HepG2 (cell line): ENCODE data around the gene SNAPIN. TPM values are rescaled to one million over a fixed set of nuclear protein-coding genes. Genes with fewer than 3 reads are reported as not detected.
A peak's percentile ranks its signal among the peaks of the same experiment; 100 is the strongest.

Experiments used
- ATAC-seq: fragments of 200-7000 bp; cut with Tn5 transposase; 3 replicates; pipeline ENCODE4 v1.9.1; 2020; ENCODE audit warnings: mild to moderate bottlenecking, moderate library complexity
- BruUV-seq: library from RNA; stranded (reverse); fragments of 400-500 nt; replicated peaks from 2 replicates; lab custom pipeline; 2021; lab: Mats Ljungman, UMichigan
- CTCF ChIA-PET: fragments of 300-600 bp; formaldehyde crosslinking; extraction: SDS; loops from one replicate; lab custom pipeline; 2021; ENCODE audit warnings: low total read pairs, inconsistent platforms, low intra/inter-chr PET ratio; lab: Yijun Ruan, JAX
- POLR2A ChIA-PET: fragments of 350-600 bp; sonication (Branson Sonifier 250); formaldehyde crosslinking; loops from one replicate; lab custom pipeline; 2020; ENCODE audit warnings: antibody characterized with exemption, inconsistent platforms; lab: Yijun Ruan, JAX
- DNase-seq: peaks from one replicate; pipeline ENCODE4 v3.0.0-alpha.2; 2015; ENCODE audit warnings: low spot score
- FAIRE-seq: peaks from 3 replicates; lab custom pipeline; 2011; peaks lifted over from hg19 to GRCh38; lab: Jason Lieb, UNC
- H2AFZ ChIP-seq: one replicate; pipeline ENCODE4 v1.6.1; 2011; ENCODE audit warnings: low read length, inconsistent platforms
- H3K27ac ChIP-seq: fragments of 300-600 bp; 3 replicates; pipeline ENCODE4 v1.8.0; 2011; ENCODE audit warnings: mixed run types, mild to moderate bottlenecking, mixed read lengths, low read length, inconsistent platforms; ENCODE audit not compliant: insufficient read depth; ENCODE audit errors: extremely low read length
- H3K27me3 ChIP-seq, 2 experiments: fragments of 200-600 bp in 1 of 2; 2 replicates in 1 of 2; 3 replicates in 1 of 2; pipeline versions ENCODE4 v1.6.0 to v1.8.0; 2011; ENCODE audit warnings: low read length in 2 of 2, mild to moderate bottlenecking in 2 of 2, moderate library complexity in 2 of 2, inconsistent platforms in 1 of 2; ENCODE audit not compliant: insufficient read depth in 2 of 2, control insufficient read depth in 1 of 2
- H3K36me3 ChIP-seq, 2 experiments: fragments of 200-600 bp in 1 of 2; replicated peaks in 1 of 2; 2 replicates in 1 of 2; 3 replicates in 1 of 2; pipeline versions ENCODE4 v1.5.1 to v1.8.0; 2011; ENCODE audit warnings: low read length in 2 of 2, inconsistent platforms in 1 of 2; ENCODE audit not compliant: insufficient read depth in 2 of 2, control insufficient read depth in 1 of 2
- H3K4me1 ChIP-seq: 2 replicates; pipeline ENCODE4 v1.5.1; 2012; ENCODE audit warnings: low read length, inconsistent platforms; ENCODE audit not compliant: insufficient read depth
- H3K4me2 ChIP-seq: 2 replicates; pipeline ENCODE4 v1.6.0; 2011; ENCODE audit warnings: low read depth, low read length, inconsistent platforms
- H3K4me3 ChIP-seq, 3 experiments: fragments of 200-600 bp in 1 of 3; sonication (generic), shearing (Covaris generic) in 1 of 3; replicated peaks in 1 of 3; 2 replicates each; pipeline ENCODE4 v1.5.1; 2011 to 2016; ENCODE audit warnings: low read length in 3 of 3, inconsistent platforms in 2 of 3, low read depth in 2 of 3, mild to moderate bottlenecking in 2 of 3, control low read depth in 1 of 3, mixed read lengths in 1 of 3; ENCODE audit not compliant: insufficient read depth in 1 of 3
- H3K79me2 ChIP-seq: one replicate; pipeline ENCODE4 v1.6.1; 2011; ENCODE audit warnings: low read length, inconsistent platforms; ENCODE audit not compliant: insufficient read depth
- H3K9ac ChIP-seq: 2 replicates; pipeline ENCODE4 v1.6.0; 2011; ENCODE audit warnings: mild to moderate bottlenecking, low read depth, low read length, inconsistent platforms; ENCODE audit not compliant: insufficient read depth
- H3K9me3 ChIP-seq: 2 replicates; pipeline ENCODE4 v1.5.1; 2012; ENCODE audit warnings: mild to moderate bottlenecking, low read length
- H4K20me1 ChIP-seq: 2 replicates; pipeline ENCODE4 v1.6.0; 2011; ENCODE audit warnings: inconsistent platforms, mild to moderate bottlenecking, low read length, moderate library complexity; ENCODE audit not compliant: insufficient read depth
- BHLHE40 ChIP-seq: IDR thresholded peaks from 2 replicates; pipeline ENCODE4 v1.6.1; 2011; ENCODE audit warnings: low read length, improper control_type of control experiment
- GFI1 ChIP-seq: sonication (generic); formaldehyde crosslinking; IDR thresholded peaks from 2 replicates; pipeline ENCODE4 v1.5.0; 2020; ENCODE audit warnings: missing genetic modification reagents, mild to moderate bottlenecking, borderline replicate concordance
- GLI4 ChIP-seq: sonication (generic); formaldehyde crosslinking; IDR thresholded peaks from 2 replicates; pipeline ENCODE4 v1.5.1; 2020; ENCODE audit warnings: missing genetic modification reagents, mild to moderate bottlenecking, moderate library complexity, borderline replicate concordance
- HDAC2 ChIP-seq: sonication (generic); formaldehyde crosslinking; IDR thresholded peaks from 2 replicates; pipeline ENCODE4 v1.4.0; 2020; ENCODE audit warnings: missing genetic modification reagents
- POLR2G ChIP-seq: fragments of 200-400 bp; formaldehyde crosslinking; IDR thresholded peaks from 2 replicates; pipeline ENCODE4 v1.6.1; 2018; ENCODE audit warnings: mild to moderate bottlenecking, low read depth, low read length, moderate library complexity
- ZBTB7B ChIP-seq: sonication (generic); formaldehyde crosslinking; IDR thresholded peaks from 2 replicates; pipeline ENCODE4 v1.4.0; 2020; ENCODE audit warnings: missing genetic modification reagents
- ZNF891 ChIP-seq: sonication (generic); formaldehyde crosslinking; IDR thresholded peaks from 2 replicates; pipeline ENCODE4 v1.5.0; 2020; ENCODE audit warnings: mild to moderate bottlenecking, missing genetic modification reagents
- WGBS: methylation state at CpG from one replicate; pipeline ENCODE4 v1.1.6; 2017; ENCODE audit warnings: low lambda C conversion rate; 5-methylcytosine and 5-hydroxymethylcytosine counted together
- in situ Hi-C: cut with HindIII; loops from 2 replicates; pipeline ENCODE4 v1.10.0; 2017; ENCODE audit warnings: low pct_unique_long_range_greater_than_20kb; ENCODE audit not compliant: extremely low pct_ligation_motif_present
- intact Hi-C: fragments of 100-400 bp; cut with micrococcal nuclease; formaldehyde crosslinking; loops from one replicate; pipeline ENCODE4 v1.10.0; 2022; ENCODE audit not compliant: unreplicated experiment
- polyA plus RNA-seq, 8 experiments: library from polyadenylated mRNA; depleted of rRNA in 3 of 8; stranded (reverse) in 7 of 8; unstranded in 1 of 8; fragments of >200 nt; fragmentation: Illumina TruSeq in 4 of 8; extraction: Trizol in 4 of 8; gene quantifications; 2 replicates each; pipeline versions ENCODE4 v1.2.1 to v1.2.3, GENCODE V29; 2011 to 2016; ENCODE audit warnings: low read depth in 4 of 8, missing spikeins in 1 of 8, mixed read lengths in 1 of 8; ENCODE audit not compliant: insufficient read depth in 1 of 8
- total RNA-seq, 5 experiments: library from RNA; depleted of rRNA; stranded (reverse); fragments of >200 nt; fragmentation: Illumina TruSeq; extraction: Trizol; gene quantifications; 2 replicates each; pipeline ENCODE4 v1.2.3, GENCODE V29; 2016; ENCODE audit warnings: low read depth in 1 of 5
- TF ChIP-seq, protein P1 (sequence below): sonication (generic); formaldehyde crosslinking; IDR thresholded peaks from 2 replicates; pipeline ENCODE4 v1.4.0; 2020; ENCODE audit warnings: missing genetic modification reagents, mild to moderate bottlenecking, borderline replicate concordance
- TF ChIP-seq, protein P2 (sequence below): sonication (generic); formaldehyde crosslinking; conservative IDR thresholded peaks from 2 replicates; pipeline ENCODE4 v1.4.0; 2020; ENCODE audit warnings: missing genetic modification reagents
- TF ChIP-seq, protein P3 (sequence below): sonication (generic); formaldehyde crosslinking; IDR thresholded peaks from 2 replicates; pipeline ENCODE4 v1.5.0; 2020; ENCODE audit warnings: mild to moderate bottlenecking, missing genetic modification reagents, borderline replicate concordance
- TF ChIP-seq, protein P4 (sequence below): sonication (generic); formaldehyde crosslinking; IDR thresholded peaks from 2 replicates; pipeline ENCODE4 v1.5.0; 2020; ENCODE audit warnings: mild to moderate bottlenecking, missing genetic modification reagents, moderate library complexity

Gene SNAPIN
- total and polyA plus RNA-seq, 2 of the 13 experiments (the other 11 are each of a cell fraction or from before 2014, with no cell fraction given): 23.9 to 25.7 TPM

DNA sequence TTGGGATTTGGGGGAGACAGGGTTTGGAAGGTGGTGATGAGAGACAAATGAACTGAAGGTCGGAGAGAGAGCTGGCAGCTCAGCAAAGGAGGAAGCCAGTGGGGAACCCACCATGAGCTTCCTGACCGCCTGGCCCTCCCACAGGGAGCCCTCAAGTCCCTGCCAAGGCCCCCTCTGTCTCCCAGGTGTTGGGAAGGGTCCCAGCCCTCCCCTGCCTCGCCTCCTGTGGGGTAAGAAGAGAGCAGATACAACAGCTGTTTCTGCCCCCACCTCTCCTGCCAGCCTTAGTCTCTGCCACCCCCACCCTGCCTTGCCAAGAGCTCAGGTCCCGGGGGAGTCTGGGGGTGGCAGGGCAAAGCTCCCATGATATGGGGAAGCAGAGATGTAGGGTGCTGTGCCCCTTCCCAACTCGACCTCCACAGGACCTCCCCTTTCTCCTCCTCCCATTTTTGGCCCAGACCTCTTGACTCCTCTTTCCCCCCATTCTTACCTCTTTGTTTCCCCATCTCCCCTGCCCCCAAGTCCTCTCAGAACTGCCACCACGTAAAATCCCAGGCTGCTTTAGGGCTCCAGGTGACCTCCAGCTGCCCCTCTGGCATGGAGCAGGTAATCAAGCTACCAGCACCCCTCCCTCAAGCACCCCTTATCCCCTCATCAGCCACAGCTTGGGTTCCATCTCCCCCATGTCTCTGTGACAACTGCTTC lies 29.7 kb upstream of the SNAPIN start (continued):
- TF ChIP-seq, protein P1, sequence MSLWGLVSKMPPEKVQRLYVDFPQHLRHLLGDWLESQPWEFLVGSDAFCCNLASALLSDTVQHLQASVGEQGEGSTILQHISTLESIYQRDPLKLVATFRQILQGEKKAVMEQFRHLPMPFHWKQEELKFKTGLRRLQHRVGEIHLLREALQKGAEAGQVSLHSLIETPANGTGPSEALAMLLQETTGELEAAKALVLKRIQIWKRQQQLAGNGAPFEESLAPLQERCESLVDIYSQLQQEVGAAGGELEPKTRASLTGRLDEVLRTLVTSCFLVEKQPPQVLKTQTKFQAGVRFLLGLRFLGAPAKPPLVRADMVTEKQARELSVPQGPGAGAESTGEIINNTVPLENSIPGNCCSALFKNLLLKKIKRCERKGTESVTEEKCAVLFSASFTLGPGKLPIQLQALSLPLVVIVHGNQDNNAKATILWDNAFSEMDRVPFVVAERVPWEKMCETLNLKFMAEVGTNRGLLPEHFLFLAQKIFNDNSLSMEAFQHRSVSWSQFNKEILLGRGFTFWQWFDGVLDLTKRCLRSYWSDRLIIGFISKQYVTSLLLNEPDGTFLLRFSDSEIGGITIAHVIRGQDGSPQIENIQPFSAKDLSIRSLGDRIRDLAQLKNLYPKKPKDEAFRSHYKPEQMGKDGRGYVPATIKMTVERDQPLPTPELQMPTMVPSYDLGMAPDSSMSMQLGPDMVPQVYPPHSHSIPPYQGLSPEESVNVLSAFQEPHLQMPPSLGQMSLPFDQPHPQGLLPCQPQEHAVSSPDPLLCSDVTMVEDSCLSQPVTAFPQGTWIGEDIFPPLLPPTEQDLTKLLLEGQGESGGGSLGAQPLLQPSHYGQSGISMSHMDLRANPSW: no peak
- TF ChIP-seq POLR2G: 0 out of 2 replicates have a peak, but pooled peaks have one; percentile 49
- TF ChIP-seq, protein P2, sequence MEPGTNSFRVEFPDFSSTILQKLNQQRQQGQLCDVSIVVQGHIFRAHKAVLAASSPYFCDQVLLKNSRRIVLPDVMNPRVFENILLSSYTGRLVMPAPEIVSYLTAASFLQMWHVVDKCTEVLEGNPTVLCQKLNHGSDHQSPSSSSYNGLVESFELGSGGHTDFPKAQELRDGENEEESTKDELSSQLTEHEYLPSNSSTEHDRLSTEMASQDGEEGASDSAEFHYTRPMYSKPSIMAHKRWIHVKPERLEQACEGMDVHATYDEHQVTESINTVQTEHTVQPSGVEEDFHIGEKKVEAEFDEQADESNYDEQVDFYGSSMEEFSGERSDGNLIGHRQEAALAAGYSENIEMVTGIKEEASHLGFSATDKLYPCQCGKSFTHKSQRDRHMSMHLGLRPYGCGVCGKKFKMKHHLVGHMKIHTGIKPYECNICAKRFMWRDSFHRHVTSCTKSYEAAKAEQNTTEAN (CRISPR knock-in tag): no peak
- TF ChIP-seq ZNF891: 0 out of 2 replicates have a peak, but pooled peaks have one; percentile 37

DNA sequence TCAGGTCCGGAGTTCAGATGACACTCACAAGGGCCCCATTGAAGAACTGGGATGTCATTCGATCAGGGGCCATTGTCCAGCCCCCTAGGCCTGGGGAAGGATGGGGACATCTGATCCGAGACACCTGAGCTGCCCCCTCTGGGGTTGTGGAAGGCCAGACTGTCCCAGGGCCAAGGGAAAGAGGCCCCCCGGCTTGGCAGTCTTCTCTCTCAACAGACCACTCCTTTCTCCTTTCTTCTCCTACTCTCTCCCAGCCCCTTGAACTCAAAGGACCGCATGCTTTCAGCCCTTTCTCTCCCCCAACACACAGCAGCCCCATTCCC lies 29.2 kb upstream of the SNAPIN start:
- peak overlapping the region; percentile 78 for H3K9ac ChIP-seq
- no peaks in the 10 kb centered on the region for H3K9me3 ChIP-seq
- peaks cover 37% of the 10 kb centered on the region for H3K79me2 ChIP-seq
- ChIA-PET CTCF (no interaction called here), POLR2A (interaction anchor here (0.7 to 15.2 kb wide), 9 partner anchors 9 to 123 kb away, joined by 3 to 390 read pairs (median 6); partner anchors contain the start of genes S100A14 and S100A16)
- no peak for ATAC-seq
- peak overlapping the region; percentile 55 to 84 (median 72) for H3K4me3 ChIP-seq
- 4% methylated on average over 3 of the region's 5 CpGs for WGBS
- peaks cover 71% of the 10 kb centered on the region for H3K4me1 ChIP-seq
- H3K27me3 ChIP-seq: no peaks in the 10 kb centered on the region
- no peak for FAIRE-seq
- peaks cover 0 to 2% of the 10 kb centered on the region in 2 experiments; a peak in 2 of 5 replicates for H3K36me3 ChIP-seq
- intact Hi-C loops: loop anchor here (5.0 kb wide), 1 partner anchor 117 kb away; no protein-coding TSS in a partner anchor
- H4K20me1 ChIP-seq: peaks cover under 1% of the 10 kb centered on the region; the same call in 1 of the 2 replicates
- peak; percentile 46 for DNase-seq
- BruUV-seq: no TSS peak
- peak overlapping the region; percentile 91 for H3K4me2 ChIP-seq
- H2AFZ ChIP-seq: no peak overlapping the region
- in situ Hi-C loops: loop anchor here (5.0 kb wide), 2 partner anchors 57 to 122 kb away; no protein-coding TSS in a partner anchor
- H3K27ac ChIP-seq: peak overlapping the region; percentile 87
- TF ChIP-seq, protein P3, sequence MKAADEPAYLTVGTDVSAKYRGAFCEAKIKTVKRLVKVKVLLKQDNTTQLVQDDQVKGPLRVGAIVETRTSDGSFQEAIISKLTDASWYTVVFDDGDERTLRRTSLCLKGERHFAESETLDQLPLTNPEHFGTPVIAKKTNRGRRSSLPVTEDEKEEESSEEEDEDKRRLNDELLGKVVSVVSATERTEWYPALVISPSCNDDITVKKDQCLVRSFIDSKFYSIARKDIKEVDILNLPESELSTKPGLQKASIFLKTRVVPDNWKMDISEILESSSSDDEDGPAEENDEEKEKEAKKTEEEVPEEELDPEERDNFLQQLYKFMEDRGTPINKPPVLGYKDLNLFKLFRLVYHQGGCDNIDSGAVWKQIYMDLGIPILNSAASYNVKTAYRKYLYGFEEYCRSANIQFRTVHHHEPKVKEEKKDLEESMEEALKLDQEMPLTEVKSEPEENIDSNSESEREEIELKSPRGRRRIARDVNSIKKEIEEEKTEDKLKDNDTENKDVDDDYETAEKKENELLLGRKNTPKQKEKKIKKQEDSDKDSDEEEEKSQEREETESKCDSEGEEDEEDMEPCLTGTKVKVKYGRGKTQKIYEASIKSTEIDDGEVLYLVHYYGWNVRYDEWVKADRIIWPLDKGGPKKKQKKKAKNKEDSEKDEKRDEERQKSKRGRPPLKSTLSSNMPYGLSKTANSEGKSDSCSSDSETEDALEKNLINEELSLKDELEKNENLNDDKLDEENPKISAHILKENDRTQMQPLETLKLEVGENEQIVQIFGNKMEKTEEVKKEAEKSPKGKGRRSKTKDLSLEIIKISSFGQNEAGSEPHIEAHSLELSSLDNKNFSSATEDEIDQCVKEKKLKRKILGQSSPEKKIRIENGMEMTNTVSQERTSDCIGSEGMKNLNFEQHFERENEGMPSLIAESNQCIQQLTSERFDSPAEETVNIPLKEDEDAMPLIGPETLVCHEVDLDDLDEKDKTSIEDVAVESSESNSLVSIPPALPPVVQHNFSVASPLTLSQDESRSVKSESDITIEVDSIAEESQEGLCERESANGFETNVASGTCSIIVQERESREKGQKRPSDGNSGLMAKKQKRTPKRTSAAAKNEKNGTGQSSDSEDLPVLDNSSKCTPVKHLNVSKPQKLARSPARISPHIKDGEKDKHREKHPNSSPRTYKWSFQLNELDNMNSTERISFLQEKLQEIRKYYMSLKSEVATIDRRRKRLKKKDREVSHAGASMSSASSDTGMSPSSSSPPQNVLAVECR (CRISPR knock-in tag): peak; percentile 54; the same call in 1 of the 2 replicates
- peak; percentile 62; the same call in 1 of the 2 replicates for TF ChIP-seq ZBTB7B (CRISPR knock-in tag)
- TF ChIP-seq, protein P4, sequence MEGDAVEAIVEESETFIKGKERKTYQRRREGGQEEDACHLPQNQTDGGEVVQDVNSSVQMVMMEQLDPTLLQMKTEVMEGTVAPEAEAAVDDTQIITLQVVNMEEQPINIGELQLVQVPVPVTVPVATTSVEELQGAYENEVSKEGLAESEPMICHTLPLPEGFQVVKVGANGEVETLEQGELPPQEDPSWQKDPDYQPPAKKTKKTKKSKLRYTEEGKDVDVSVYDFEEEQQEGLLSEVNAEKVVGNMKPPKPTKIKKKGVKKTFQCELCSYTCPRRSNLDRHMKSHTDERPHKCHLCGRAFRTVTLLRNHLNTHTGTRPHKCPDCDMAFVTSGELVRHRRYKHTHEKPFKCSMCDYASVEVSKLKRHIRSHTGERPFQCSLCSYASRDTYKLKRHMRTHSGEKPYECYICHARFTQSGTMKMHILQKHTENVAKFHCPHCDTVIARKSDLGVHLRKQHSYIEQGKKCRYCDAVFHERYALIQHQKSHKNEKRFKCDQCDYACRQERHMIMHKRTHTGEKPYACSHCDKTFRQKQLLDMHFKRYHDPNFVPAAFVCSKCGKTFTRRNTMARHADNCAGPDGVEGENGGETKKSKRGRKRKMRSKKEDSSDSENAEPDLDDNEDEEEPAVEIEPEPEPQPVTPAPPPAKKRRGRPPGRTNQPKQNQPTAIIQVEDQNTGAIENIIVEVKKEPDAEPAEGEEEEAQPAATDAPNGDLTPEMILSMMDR (CRISPR knock-in tag): no peak
- no peak for TF ChIP-seq BHLHE40
- TF ChIP-seq HDAC2 (CRISPR knock-in tag): 0 out of 2 replicates have a peak, but pooled peaks have one; percentile 11
- no peak for TF ChIP-seq GFI1
- 0 out of 2 replicates have a peak, but pooled peaks have one; percentile 40 for TF ChIP-seq GLI4 (CRISPR knock-in tag)
